OCI-LY3 (cell line): ENCODE data around the gene KRTAP3-2.
"Not testable (repeated sequence)": the region's sequence is repeated elsewhere in the genome, so short reads cannot be mapped to it uniquely, and the experiment has no call there.

ENCODE experiments used
- H2AFZ ChIP-seq: fragments of 200-600, 300-600 bp; shearing (Covaris generic); 2 replicates; pipeline ENCODE4 v1.6.0; 2014; ENCODE audit warnings: antibody characterized with exemption, low read depth, low read length
- H3K27ac ChIP-seq: fragments of 200-600, 300-600 bp; sonication (generic); 2 replicates; pipeline ENCODE4 v1.5.1; 2014; ENCODE audit warnings: mild to moderate bottlenecking, low read length, moderate library complexity, mixed read lengths
- H3K27me3 ChIP-seq: fragments of 200-600, 300-600 bp; sonication (generic); 2 replicates; pipeline ENCODE4 v1.6.1; 2014; ENCODE audit warnings: low read depth, low read length, mixed read lengths
- H3K36me3 ChIP-seq: fragments of 200-600, 300-600 bp; sonication (generic); replicated peaks from 2 replicates; pipeline ENCODE3; 2014; ENCODE audit warnings: low read depth, low read length, mixed read lengths
- H3K4me1 ChIP-seq: fragments of 300-600, 200-600 bp; sonication (generic); 2 replicates; pipeline ENCODE4 v1.6.1; 2014; ENCODE audit warnings: low read length, mixed read lengths
- H3K4me2 ChIP-seq: fragments of 200-600, 300-600 bp; sonication (generic); 2 replicates; pipeline ENCODE4 v1.6.1; 2014; ENCODE audit warnings: low read length, mixed read lengths
- H3K4me3 ChIP-seq: fragments of 300-600, 200-600 bp; sonication (generic); 2 replicates; pipeline ENCODE4 v1.5.1; 2014; ENCODE audit warnings: antibody characterized with exemption, mild to moderate bottlenecking, low read length, moderate library complexity
- H3K79me2 ChIP-seq: fragments of 300-600, 200-600 bp; shearing (Covaris generic); 2 replicates; pipeline ENCODE4 v1.6.1; 2014; ENCODE audit warnings: mild to moderate bottlenecking, low read length, mixed read lengths
- H3K9ac ChIP-seq: fragments of 300-600, 200-600 bp; shearing (Covaris generic); 2 replicates; pipeline ENCODE4 v1.6.0; 2014; ENCODE audit warnings: mild to moderate bottlenecking, low read length, moderate library complexity
- H3K9me3 ChIP-seq: fragments of 200-600, 300-600 bp; shearing (Covaris generic); 2 replicates; pipeline ENCODE4 v1.6.1; 2014; ENCODE audit warnings: low read length, mixed read lengths; ENCODE audit not compliant: insufficient read depth
- H4K20me1 ChIP-seq: fragments of 200-600, 300-600 bp; sonication (generic); 2 replicates; pipeline ENCODE4 v1.6.1; 2016; ENCODE audit warnings: low read length, mixed read lengths; ENCODE audit not compliant: insufficient read depth
- EZH2phosphoT487 ChIP-seq: fragments of 200-600 bp; shearing (Covaris generic); IDR thresholded peaks from 2 replicates; pipeline ENCODE4 v1.6.1; 2018; ENCODE audit warnings: antibody characterized with exemption, mixed run types, low read depth
- TF ChIP-seq, protein P1 (sequence below): fragments of 200-600, 300-600 bp; sonication (generic); IDR thresholded peaks from 2 replicates; pipeline ENCODE4 v1.5.1; 2014; ENCODE audit warnings: antibody characterized with exemption, low read length, low read depth

KRTAP3-2 gene

DNA sequence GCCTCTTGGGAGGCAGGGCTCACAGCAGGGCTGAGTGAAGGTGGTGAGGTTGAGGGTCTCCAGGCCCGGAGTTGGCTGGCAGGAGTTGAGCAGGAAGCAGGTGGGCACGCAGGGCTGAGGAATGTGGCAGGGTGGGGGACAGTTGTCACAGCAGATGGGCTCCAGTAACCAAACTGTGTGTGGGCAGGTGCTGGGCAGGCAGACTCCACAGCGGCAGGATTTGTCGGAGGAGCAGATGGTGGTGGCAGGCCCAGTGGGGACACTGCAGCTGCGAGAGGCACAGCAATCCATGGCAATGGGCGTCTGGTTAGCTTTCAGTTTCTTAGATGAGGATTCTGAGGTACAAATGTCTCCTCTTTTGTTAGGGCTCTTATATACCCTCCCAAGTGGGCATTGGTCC, at the start of gene KRTAP3-2:
Gene KRTAP3-2 (minus strand): TSS at position 344 of the 400 bp plus-strand sequence. CDS start 53 bp downstream, at position 291.
- not testable (repeated sequence) for H3K36me3 ChIP-seq, H3K4me1 ChIP-seq, H3K9ac ChIP-seq, H3K9me3 ChIP-seq, H2AFZ ChIP-seq, H3K27ac ChIP-seq, H3K4me3 ChIP-seq, H3K4me2 ChIP-seq, H3K79me2 ChIP-seq, H4K20me1 ChIP-seq
- peaks cover 46% of the 10 kb centered on the region for H3K27me3 ChIP-seq

- TF ChIP-seq, protein P1, sequence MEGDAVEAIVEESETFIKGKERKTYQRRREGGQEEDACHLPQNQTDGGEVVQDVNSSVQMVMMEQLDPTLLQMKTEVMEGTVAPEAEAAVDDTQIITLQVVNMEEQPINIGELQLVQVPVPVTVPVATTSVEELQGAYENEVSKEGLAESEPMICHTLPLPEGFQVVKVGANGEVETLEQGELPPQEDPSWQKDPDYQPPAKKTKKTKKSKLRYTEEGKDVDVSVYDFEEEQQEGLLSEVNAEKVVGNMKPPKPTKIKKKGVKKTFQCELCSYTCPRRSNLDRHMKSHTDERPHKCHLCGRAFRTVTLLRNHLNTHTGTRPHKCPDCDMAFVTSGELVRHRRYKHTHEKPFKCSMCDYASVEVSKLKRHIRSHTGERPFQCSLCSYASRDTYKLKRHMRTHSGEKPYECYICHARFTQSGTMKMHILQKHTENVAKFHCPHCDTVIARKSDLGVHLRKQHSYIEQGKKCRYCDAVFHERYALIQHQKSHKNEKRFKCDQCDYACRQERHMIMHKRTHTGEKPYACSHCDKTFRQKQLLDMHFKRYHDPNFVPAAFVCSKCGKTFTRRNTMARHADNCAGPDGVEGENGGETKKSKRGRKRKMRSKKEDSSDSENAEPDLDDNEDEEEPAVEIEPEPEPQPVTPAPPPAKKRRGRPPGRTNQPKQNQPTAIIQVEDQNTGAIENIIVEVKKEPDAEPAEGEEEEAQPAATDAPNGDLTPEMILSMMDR = no peak
- TF ChIP-seq EZH2phosphoT487 = no peak
- Histone ChIP-seq H3K27ac (no peak overlapping the region), H4K20me1 (no peaks in the 10 kb centered on the region), H2AFZ (no peak overlapping the region), H3K4me2 (no peak overlapping the region), H3K9ac (no peak overlapping the region), H3K9me3 (no peaks in the 10 kb centered on the region), H3K4me3 (no peak overlapping the region), H3K27me3 (peaks cover 6% of the 10 kb centered on the region; the same call in 1 of the 2 replicates), H3K79me2 (no peaks in the 10 kb centered on the region), H3K4me1 (no peaks in the 10 kb centered on the region), H3K36me3 (no peaks in the 10 kb centered on the region)
Observed at GRCh38 chr17:41049110-41049509, 49.4 kb upstream of the KRTAP3-2 start.

DNA sequence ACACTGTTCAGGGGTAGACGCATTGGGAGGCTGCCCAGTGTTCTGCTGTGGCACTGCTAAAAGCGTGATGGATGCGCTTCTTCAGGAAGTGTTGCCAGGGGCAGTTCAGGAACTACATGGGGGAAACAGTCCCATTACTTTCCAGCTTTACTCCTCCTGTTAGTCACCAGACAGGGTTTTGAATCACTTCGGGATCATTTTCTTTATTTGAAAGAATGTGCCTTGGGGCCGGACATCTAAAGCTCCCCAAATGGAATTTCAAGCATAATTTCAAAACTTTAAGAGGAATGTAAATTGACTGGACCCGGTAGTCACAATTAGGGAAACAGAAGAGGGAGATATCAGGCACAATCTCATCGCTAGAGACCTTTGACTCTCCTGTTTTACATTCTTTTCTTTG, 48.7 kb upstream of the KRTAP3-2 start:
- TF ChIP-seq, protein P1 = no peak
- no peak for TF ChIP-seq EZH2phosphoT487
- no peaks in the 10 kb centered on the region for H3K36me3 ChIP-seq
- no peak overlapping the region for H3K9ac ChIP-seq
- H4K20me1 ChIP-seq = no peaks in the 10 kb centered on the region
- no peak overlapping the region for H3K4me2 ChIP-seq
- no peaks in the 10 kb centered on the region for H3K79me2 ChIP-seq
- no peak overlapping the region for H3K4me3 ChIP-seq
- no peaks in the 10 kb centered on the region for H3K4me1 ChIP-seq
- no peaks in the 10 kb centered on the region for H3K9me3 ChIP-seq
- peaks cover 3% of the 10 kb centered on the region; the same call in 1 of the 2 replicates for H3K27me3 ChIP-seq
- H3K27ac ChIP-seq = no peak overlapping the region
- no peak overlapping the region for H2AFZ ChIP-seq

DNA sequence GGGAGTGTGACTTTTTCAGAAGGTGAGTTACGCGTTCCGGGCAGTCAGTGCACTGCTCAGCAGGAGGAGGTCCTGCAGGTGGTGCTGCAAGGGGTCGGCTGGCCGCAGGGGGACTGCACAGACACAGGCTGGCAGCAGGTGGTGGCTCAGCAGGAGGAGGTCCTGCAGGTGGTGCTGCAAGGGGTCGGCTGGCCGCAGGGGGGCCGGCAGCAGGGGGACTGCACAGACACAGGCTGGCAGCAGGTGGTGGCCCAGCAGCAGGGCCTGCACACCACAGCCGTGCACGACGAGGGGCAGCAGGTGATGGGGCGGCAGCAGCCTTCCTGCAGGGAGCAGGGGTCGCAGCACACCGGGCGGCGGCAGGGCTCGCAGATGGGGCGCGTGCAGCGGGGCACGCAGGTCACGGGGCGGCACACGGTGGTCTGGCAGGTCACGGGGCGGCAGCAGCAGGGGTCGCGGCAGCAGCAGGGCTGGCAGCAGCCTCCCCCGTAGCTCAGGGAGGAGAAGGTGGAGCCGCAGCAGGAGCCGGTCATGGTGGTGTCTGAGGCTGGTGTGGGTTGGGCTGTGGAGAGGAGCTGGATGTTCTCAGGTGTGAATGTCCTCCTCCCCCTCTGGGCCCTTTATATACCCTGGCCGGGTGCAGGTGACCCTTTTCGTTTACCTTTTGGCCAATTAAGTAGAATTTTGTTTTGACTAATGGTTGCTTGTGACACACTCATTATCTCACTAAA, 47.2 kb upstream of the KRTAP3-2 start, which contains the start of gene KRTAP2-1:
Gene KRTAP2-1 (minus strand): TSS at position 582 of the 731 bp plus-strand sequence. CDS start 49 bp downstream, at position 533.
- H3K36me3 ChIP-seq, H3K4me3 ChIP-seq, H3K79me2 ChIP-seq, H3K27me3 ChIP-seq, H3K9ac ChIP-seq, H3K4me2 ChIP-seq, H3K4me1 ChIP-seq, H3K27ac ChIP-seq, H3K9me3 ChIP-seq, H4K20me1 ChIP-seq, H2AFZ ChIP-seq: not testable (repeated sequence)

DNA sequence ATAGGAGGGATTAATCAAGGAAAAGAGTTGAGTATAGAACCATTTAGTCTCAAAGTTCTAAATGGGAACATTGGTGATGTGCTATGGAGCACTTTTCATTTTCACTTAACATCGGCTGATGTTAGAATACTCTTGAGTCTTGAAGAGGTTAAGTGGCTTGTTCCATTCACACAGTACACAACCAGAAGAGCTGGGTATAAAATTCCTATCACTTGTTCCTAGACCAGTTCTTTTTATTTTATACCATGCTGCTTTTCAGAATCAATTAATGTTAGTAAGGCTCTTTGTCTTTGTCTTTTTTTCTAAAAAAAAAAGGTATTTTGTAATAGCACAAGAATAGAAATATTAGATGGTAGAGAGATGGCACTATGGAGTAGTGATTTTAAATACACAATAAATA, 43.2 kb upstream of the KRTAP3-2 start:
- no peaks in the 10 kb centered on the region for H4K20me1 ChIP-seq
- H3K27me3 ChIP-seq = peaks cover 16% of the 10 kb centered on the region; the same call in 1 of the 2 replicates
- H2AFZ ChIP-seq = no peak overlapping the region
- no peaks in the 10 kb centered on the region for H3K36me3 ChIP-seq
- no peaks in the 10 kb centered on the region for H3K79me2 ChIP-seq
- H3K9ac ChIP-seq = no peak overlapping the region
- TF ChIP-seq, protein P1 = no peak
- TF ChIP-seq EZH2phosphoT487 = no peak
- no peak overlapping the region for H3K27ac ChIP-seq
- no peaks in the 10 kb centered on the region for H3K9me3 ChIP-seq
- no peak overlapping the region for H3K4me2 ChIP-seq
- H3K4me3 ChIP-seq = no peak overlapping the region
- no peaks in the 10 kb centered on the region for H3K4me1 ChIP-seq

- not testable (repeated sequence) for H2AFZ ChIP-seq
Observed at GRCh38 chr17:41040783-41041571, 41.3 kb upstream of the KRTAP3-2 start, which contains the start of gene KRTAP1-1. Gene KRTAP1-1 (minus strand): TSS chr17:41041450. CDS start chr17:41041397, 53 bp downstream.

More at GRCh38 chr17:41040783-41041571, 41.3 kb upstream of the KRTAP3-2 start, which contains the start of gene KRTAP1-1:
- H3K9ac ChIP-seq, H3K4me2 ChIP-seq, H3K4me1 ChIP-seq, H3K4me3 ChIP-seq, H3K27ac ChIP-seq, H3K9me3 ChIP-seq, H3K36me3 ChIP-seq, H4K20me1 ChIP-seq, H3K79me2 ChIP-seq: not testable (repeated sequence)
- peaks cover 34% of the 10 kb centered on the region; the same call in 1 of the 2 replicates for H3K27me3 ChIP-seq
